ENCODE results near the gene PEDS1.

DNA sequence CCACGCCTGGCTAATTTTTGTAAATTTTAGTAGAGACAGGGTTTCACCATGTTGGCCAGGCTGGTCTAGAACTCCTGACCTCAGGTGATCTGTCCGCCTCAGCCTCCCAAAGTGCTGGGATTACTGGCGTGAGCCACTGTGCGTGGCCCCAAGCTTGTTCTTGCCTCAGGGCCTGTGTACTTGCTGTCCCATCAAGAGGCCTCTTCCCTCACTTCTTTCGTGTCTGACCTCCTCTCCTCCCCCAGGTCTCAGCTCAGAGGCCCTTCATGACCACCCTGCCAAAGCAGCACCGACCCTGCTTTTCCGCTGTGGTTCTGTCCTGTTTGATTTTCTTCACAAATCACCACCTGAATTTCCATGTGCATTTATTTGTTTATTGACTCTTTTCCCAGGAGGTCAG is 30.1 kb downstream of the PEDS1 start:
- TF ChIP-seq, protein P1, sequence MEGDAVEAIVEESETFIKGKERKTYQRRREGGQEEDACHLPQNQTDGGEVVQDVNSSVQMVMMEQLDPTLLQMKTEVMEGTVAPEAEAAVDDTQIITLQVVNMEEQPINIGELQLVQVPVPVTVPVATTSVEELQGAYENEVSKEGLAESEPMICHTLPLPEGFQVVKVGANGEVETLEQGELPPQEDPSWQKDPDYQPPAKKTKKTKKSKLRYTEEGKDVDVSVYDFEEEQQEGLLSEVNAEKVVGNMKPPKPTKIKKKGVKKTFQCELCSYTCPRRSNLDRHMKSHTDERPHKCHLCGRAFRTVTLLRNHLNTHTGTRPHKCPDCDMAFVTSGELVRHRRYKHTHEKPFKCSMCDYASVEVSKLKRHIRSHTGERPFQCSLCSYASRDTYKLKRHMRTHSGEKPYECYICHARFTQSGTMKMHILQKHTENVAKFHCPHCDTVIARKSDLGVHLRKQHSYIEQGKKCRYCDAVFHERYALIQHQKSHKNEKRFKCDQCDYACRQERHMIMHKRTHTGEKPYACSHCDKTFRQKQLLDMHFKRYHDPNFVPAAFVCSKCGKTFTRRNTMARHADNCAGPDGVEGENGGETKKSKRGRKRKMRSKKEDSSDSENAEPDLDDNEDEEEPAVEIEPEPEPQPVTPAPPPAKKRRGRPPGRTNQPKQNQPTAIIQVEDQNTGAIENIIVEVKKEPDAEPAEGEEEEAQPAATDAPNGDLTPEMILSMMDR (IDR thresholded peaks at IDR 0.05): no peak
- TF ChIP-seq POLR2A (IDR thresholded peaks at IDR 0.05): no peak
- no peak for TF ChIP-seq POLR2AphosphoS5 (IDR thresholded peaks at IDR 0.05)
- no peak for TF ChIP-seq EP300 (IDR thresholded peaks at IDR 0.05)
